ENCODE measurements around the gene GADD45G. TPM values are rescaled to one million over a fixed set of nuclear protein-coding genes. Genes with fewer than 3 reads are reported as not detected.

Gene GADD45G
- total RNA-seq, 2 experiments from 2014 or later = 3.7 to 5.0 TPM

DNA sequence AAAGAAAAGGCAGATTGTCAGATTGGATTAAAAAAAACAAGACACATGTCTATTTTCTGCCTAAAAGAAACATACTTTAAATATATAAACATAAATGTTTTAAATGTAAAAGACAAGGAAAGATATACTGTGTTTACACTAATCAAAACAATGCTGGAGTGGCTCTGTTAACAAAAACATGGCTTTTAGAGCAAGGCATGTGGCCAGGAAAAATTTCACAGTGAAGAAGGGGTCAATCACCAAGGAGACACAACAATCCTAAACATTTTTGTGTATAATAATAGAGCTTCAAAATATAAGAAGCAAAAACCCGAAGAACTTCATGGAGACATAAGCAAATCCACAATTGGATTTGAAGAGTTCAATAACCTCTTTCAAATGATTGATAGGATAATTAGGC is 18.5 kb upstream of the GADD45G start:
- POLR2A ChIA-PET = interaction anchor here (0.6 kb wide), 1 partner anchor 150 kb away, joined by 6 read pairs; no protein-coding TSS in a partner anchor
- intact Hi-C loops (cut with micrococcal nuclease) = no loop called here
- Mint-ChIP-seq H3K4me3 (no peak overlapping the region), H3K27ac (no peak overlapping the region), H3K4me1 (ENCODE audit: low read depth) (no peaks in the 10 kb centered on the region), H3K27me3 (peaks cover 24% of the 10 kb centered on the region), H3K36me3 (ENCODE audit: low read depth) (no peaks in the 10 kb centered on the region), H3K9me3 (peaks cover 2% of the 10 kb centered on the region)
- TF ChIP-seq, protein P1, sequence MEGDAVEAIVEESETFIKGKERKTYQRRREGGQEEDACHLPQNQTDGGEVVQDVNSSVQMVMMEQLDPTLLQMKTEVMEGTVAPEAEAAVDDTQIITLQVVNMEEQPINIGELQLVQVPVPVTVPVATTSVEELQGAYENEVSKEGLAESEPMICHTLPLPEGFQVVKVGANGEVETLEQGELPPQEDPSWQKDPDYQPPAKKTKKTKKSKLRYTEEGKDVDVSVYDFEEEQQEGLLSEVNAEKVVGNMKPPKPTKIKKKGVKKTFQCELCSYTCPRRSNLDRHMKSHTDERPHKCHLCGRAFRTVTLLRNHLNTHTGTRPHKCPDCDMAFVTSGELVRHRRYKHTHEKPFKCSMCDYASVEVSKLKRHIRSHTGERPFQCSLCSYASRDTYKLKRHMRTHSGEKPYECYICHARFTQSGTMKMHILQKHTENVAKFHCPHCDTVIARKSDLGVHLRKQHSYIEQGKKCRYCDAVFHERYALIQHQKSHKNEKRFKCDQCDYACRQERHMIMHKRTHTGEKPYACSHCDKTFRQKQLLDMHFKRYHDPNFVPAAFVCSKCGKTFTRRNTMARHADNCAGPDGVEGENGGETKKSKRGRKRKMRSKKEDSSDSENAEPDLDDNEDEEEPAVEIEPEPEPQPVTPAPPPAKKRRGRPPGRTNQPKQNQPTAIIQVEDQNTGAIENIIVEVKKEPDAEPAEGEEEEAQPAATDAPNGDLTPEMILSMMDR (IDR thresholded peaks at IDR 0.05) = no peak
- CTCF ChIA-PET = interaction anchor here (1.1 to 2.4 kb wide), 4 partner anchors 8 to 16 kb away, joined by 3 to 7 read pairs (median 4); no protein-coding TSS in a partner anchor
- DNase-seq (no peak), ATAC-seq (no peak)

DNA sequence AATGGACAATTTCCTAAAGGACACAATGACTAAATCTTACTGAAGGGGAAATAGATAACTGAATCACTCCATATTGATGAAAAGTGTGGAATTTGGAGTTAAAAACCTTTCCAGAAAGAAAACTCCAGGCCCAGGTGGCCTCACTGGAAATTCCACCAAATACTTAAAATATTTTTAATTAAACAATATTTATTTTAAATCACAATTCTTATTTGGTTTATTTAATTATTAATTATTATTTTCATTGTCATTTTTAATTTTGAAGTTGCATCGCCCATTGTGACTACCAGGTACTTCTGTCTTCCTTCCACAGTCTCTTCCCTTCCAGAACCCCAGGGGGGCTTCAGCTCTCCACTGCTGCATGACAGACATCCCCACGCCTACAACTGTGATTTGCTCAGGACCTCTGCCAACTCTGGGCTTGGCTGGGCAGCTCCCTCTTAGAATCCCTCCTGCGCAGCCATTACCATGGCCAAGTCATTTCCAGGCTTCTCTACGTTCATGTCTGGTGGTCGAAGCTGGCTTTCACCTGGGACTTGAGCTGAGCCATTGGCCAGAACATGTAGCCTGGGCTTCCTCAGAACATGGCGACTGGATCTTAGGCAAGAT is 16.4 kb upstream of the GADD45G start:
- Mint-ChIP-seq H3K36me3 (ENCODE audit: low read depth) (no peaks in the 10 kb centered on the region), H3K27me3 (peaks cover 16% of the 10 kb centered on the region), H3K27ac (no peak overlapping the region), H3K4me3 (no peak overlapping the region), H3K4me1 (ENCODE audit: low read depth) (no peaks in the 10 kb centered on the region), H3K9me3 (peaks cover 2% of the 10 kb centered on the region)
- POLR2A ChIA-PET = interaction anchor here (0.6 to 1.0 kb wide), 2 partner anchors 283 to 511 kb away, joined by 3 read pairs; no protein-coding TSS in a partner anchor
- ATAC-seq (no peak), DNase-seq (no peak)
- CTCF ChIA-PET = interaction anchor here (0.6 to 1.1 kb wide), 3 partner anchors 10 to 14 kb away, joined by 3 read pairs; no protein-coding TSS in a partner anchor
- intact Hi-C loops (cut with micrococcal nuclease) = no loop called here
- TF ChIP-seq, protein P1 (IDR thresholded peaks at IDR 0.05) = no peak

DNA sequence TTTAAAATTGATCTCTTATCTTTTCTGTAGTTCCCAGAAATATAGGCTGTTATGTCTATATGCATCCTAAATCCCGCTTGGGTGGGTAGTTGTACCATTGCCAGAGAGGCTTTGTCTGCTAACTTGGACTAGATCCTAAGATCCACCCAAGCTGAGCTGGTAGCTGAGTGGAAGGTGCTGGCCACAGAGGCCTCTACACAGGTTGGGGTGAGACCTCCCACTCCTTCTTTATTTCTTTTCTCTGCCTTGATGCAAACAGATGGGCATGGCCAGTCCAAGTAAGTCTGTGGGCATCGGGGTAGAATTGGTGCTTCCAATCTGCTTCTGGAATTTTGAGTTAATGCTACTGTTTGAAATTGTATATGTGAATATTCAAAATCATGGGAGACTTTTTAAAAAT is 14.4 kb upstream of the GADD45G start:
- TF ChIP-seq, protein P1 (IDR thresholded peaks at IDR 0.05) = no peak
- no peaks in the 10 kb centered on the region for H3K36me3 Mint-ChIP-seq (ENCODE audit: low read depth)
- no peak for ATAC-seq
- H3K27ac Mint-ChIP-seq = no peak overlapping the region
- peaks cover 6% of the 10 kb centered on the region for H3K27me3 Mint-ChIP-seq
- CTCF ChIA-PET = interaction anchor here (0.5 kb wide), 1 partner anchor 7 kb away, joined by 3 read pairs; no protein-coding TSS in a partner anchor
- POLR2A ChIA-PET = no interaction called here
- no peak overlapping the region for H3K4me3 Mint-ChIP-seq
- intact Hi-C loops (cut with micrococcal nuclease) = no loop called here
- no peaks in the 10 kb centered on the region for H3K4me1 Mint-ChIP-seq (ENCODE audit: low read depth)
- no peak for DNase-seq
- no peaks in the 10 kb centered on the region for H3K9me3 Mint-ChIP-seq

GRCh38 chr9:89591274-89592212 is 13.3 kb upstream of the GADD45G start:
- TF ChIP-seq, protein P1 (IDR thresholded peaks at IDR 0.05) = no peak
- CTCF ChIA-PET = interaction anchor here (0.8 to 16.5 kb wide), 5 partner anchors 10 to 512 kb away, joined by 3 to 355 read pairs (median 6); no protein-coding TSS in a partner anchor
- intact Hi-C loops (cut with micrococcal nuclease) = no loop called here
- ATAC-seq = no peak
- POLR2A ChIA-PET = interaction anchor here (1.5 kb wide), 1 partner anchor 10 kb away, joined by 3 read pairs; no protein-coding TSS in a partner anchor
- no peaks in the 10 kb centered on the region for H3K4me1 Mint-ChIP-seq (ENCODE audit: low read depth)
- DNase-seq = no peak
- H3K27ac Mint-ChIP-seq = no peak overlapping the region
- no peak overlapping the region for H3K4me3 Mint-ChIP-seq
- H3K27me3 Mint-ChIP-seq = peaks cover 2% of the 10 kb centered on the region
- H3K36me3 Mint-ChIP-seq (ENCODE audit: low read depth) = no peaks in the 10 kb centered on the region
- no peaks in the 10 kb centered on the region for H3K9me3 Mint-ChIP-seq

Measured in activated CD8-positive, alpha-beta T cell treated with anti-CD3 and anti-CD28 coated beads for 36 hours (primary cell).